NCI-H2029 treated with DMSO at 0.1 percent for 48 hours (cell line): ENCODE data around the gene IMMP2L.

Source experiments
- DNase-seq: peaks from one replicate; lab custom pipeline; 2025; lab: John Stamatoyannopoulos, UW

IMMP2L gene

GRCh38 chr7:110621289-110621688 lies 941.0 kb downstream of the IMMP2L start:
- no peak for DNase-seq

GRCh38 chr7:110620110-110620735 lies 942.1 kb downstream of the IMMP2L start:
- no peak for DNase-seq
